C4-2B (cell line): ENCODE results near the gene ENO2.

ENCODE experiments used
- CTCF ChIP-seq: fragments of 450-650 bp; conservative IDR thresholded peaks from 2 replicates; pipeline ENCODE4 v1.5.1; 2017; ENCODE audit warnings: mild to moderate bottlenecking
- ZFX ChIP-seq: fragments of 450-650 bp; IDR thresholded peaks from 2 replicates; pipeline ENCODE4 v1.6.1; 2017

GRCh38 chr12:6923003-6923732, 8.8 kb downstream of the ENO2 start:
- no peak for TF ChIP-seq CTCF
- TF ChIP-seq ZFX: no peak
